Measurements from ENCODE around the gene ALX4.

DNA sequence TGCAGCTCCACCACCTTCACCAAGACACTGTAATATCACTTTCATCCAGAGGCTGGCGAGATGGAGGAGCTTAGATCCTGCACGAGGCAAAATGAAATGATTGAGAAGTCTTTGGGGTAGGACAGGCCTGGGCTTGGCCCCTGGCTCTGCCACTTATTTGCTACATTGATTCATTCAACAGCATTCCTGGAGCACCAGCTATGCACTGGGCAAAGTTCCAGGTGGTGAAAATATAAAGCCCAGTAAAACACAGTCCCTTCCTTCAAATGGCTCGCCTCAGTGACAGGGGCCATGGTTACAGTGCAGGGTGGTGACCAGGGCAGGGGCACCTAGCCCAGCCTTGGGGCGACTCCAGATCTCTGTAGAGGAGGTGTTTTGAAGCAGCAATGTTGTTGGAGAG, 19.7 kb downstream of the ALX4 start:
- no peak for TF ChIP-seq POLR2A (IDR thresholded peaks at IDR 0.05)
- TF ChIP-seq, protein P1, sequence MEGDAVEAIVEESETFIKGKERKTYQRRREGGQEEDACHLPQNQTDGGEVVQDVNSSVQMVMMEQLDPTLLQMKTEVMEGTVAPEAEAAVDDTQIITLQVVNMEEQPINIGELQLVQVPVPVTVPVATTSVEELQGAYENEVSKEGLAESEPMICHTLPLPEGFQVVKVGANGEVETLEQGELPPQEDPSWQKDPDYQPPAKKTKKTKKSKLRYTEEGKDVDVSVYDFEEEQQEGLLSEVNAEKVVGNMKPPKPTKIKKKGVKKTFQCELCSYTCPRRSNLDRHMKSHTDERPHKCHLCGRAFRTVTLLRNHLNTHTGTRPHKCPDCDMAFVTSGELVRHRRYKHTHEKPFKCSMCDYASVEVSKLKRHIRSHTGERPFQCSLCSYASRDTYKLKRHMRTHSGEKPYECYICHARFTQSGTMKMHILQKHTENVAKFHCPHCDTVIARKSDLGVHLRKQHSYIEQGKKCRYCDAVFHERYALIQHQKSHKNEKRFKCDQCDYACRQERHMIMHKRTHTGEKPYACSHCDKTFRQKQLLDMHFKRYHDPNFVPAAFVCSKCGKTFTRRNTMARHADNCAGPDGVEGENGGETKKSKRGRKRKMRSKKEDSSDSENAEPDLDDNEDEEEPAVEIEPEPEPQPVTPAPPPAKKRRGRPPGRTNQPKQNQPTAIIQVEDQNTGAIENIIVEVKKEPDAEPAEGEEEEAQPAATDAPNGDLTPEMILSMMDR (IDR thresholded peaks at IDR 0.05) = no peak
